HG03469 (cell line): ENCODE measurements around the gene RELL1.

Experiments used
- ATAC-seq: cut with Tn5 transposase; IDR thresholded peaks from one replicate; pipeline ENCODE4 v1.9.1; 2021; ENCODE audit warnings: mild to moderate bottlenecking, moderate library complexity, moderate number of reproducible peaks; ENCODE audit not compliant: unreplicated experiment

The RELL1 gene

GRCh38 chr4:37641886-37642849 is 44.0 kb downstream of the RELL1 start:
- no peak for ATAC-seq

GRCh38 chr4:37641352-37641751 is 44.8 kb downstream of the RELL1 start:
- ATAC-seq: no peak

- ATAC-seq: no peak
Measured at GRCh38 chr4:37639551-37640285, 46.5 kb downstream of the RELL1 start.

GRCh38 chr4:37635155-37635554 is 51.0 kb downstream of the RELL1 start:
- no peak for ATAC-seq

- no peak for ATAC-seq
Measured at GRCh38 chr4:37634180-37634579, 52.0 kb downstream of the RELL1 start.

GRCh38 chr4:37632836-37633235 is 53.3 kb downstream of the RELL1 start:
- ATAC-seq: no peak

GRCh38 chr4:37631551-37631950 is 54.6 kb downstream of the RELL1 start:
- no peak for ATAC-seq

- ATAC-seq: no peak
Measured at GRCh38 chr4:37629713-37630112, 56.5 kb downstream of the RELL1 start.

- ATAC-seq: no peak
Measured at GRCh38 chr4:37628977-37629609, 57.1 kb downstream of the RELL1 start.

GRCh38 chr4:37627263-37627662 is 58.9 kb downstream of the RELL1 start:
- no peak for ATAC-seq

GRCh38 chr4:37625499-37625898 is 60.7 kb downstream of the RELL1 start:
- no peak for ATAC-seq

- ATAC-seq: no peak
Measured at GRCh38 chr4:37623940-37624339, 62.2 kb downstream of the RELL1 start.

- no peak for ATAC-seq
Measured at GRCh38 chr4:37623125-37623524, 63.1 kb downstream of the RELL1 start.

GRCh38 chr4:37620176-37620575 is 66.0 kb downstream of the RELL1 start:
- no peak for ATAC-seq

GRCh38 chr4:37615720-37616063 is 70.5 kb downstream of the RELL1 start:
- no peak for ATAC-seq

- ATAC-seq: no peak
Measured at GRCh38 chr4:37615059-37615719, 71.0 kb downstream of the RELL1 start.

GRCh38 chr4:37612811-37613210 is 73.4 kb downstream of the RELL1 start:
- no peak for ATAC-seq

- ATAC-seq: no peak
Measured at GRCh38 chr4:37609626-37610025, 76.5 kb downstream of the RELL1 start.

GRCh38 chr4:37607018-37607417 is 79.2 kb downstream of the RELL1 start:
- no peak for ATAC-seq

- no peak for ATAC-seq
Measured at GRCh38 chr4:37605843-37606565, 80.2 kb downstream of the RELL1 start.
